ENCODE results near the gene TTC3. TPM values are rescaled to one million over a fixed set of nuclear protein-coding genes. Genes with fewer than 3 reads are reported as not detected.

The TTC3 gene
- total and polyA plus RNA-seq, 2 donors from 2014 or later: 22.3 to 102 TPM

DNA sequence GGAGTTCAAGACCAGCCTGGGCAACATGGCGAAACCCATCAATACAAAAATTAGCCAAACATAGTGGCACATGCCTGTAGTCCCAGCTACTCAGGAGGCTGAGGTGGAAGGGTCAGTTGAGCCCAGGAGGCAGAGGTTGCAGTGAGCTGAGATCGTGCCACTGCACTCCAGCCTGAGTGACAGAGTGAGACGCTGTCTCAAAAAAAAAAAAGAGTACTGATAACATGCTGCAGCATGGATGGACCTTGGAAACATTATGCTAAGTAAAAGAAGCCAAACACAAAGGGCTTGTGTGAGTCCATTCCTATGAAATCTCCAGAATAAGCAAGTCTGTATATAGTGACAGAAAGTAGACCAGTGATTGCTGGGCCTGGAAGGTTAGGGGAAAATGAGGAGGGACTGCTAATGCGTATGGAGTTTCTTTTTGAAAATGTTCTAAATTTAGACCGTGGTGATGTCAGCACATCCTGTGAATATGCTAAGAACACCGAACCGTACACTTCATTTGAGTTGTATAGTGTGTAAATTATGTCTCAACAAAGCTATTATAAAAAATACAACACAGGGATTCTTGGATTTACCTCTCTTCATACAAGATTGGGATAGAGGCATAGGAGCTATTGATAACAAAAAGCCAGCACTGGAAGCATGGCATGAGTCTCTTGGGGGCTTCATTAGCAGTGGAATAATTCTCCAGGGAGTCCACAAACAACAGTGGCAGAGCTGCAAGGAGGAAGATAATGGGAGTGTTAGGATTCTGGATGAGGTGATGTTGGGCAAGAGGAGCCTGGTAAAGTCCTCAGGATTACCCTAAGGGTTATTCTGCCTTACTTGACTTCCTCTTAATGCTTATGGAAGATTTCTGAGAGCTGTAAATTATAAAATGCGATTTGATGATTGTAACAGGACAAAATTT lies 73.5 kb downstream of the TTC3 start:
- Histone ChIP-seq H3K9ac (ENCODE audit: low read length in 3 of 3) (no peak overlapping the region), H3K27me3 (ENCODE audit: control insufficient read depth, insufficient read depth, low read length) (no peaks in the 10 kb centered on the region), H3K4me1 (ENCODE audit: control insufficient read depth in 2 of 3, insufficient read depth in 2 of 3, low read depth in 1 of 3, low read length in 3 of 3) (no peaks in the 10 kb centered on the region), H3K36me3 (ENCODE audit: control insufficient read depth in 2 of 3, insufficient read depth in 3 of 3, low read length in 3 of 3) (peaks cover 8 to 16% (median 16%) of the 10 kb centered on the region in 3 donors), H3K27ac (ENCODE audit: low read depth in 2 of 2, low read length in 2 of 2) (no peak overlapping the region), H3K9me3 (ENCODE audit: control insufficient read depth in 2 of 3, insufficient read depth in 1 of 3, low read length in 3 of 3) (no peaks in the 10 kb centered on the region), H3K4me3 (ENCODE audit: low read length in 3 of 3) (no peak overlapping the region)
- DNase-seq: peak in 1 of 5 donors; percentile 11
- intact Hi-C loops (cut with DNase I): no loop called here
- FAIRE-seq: no peak
- TF ChIP-seq, protein P1, sequence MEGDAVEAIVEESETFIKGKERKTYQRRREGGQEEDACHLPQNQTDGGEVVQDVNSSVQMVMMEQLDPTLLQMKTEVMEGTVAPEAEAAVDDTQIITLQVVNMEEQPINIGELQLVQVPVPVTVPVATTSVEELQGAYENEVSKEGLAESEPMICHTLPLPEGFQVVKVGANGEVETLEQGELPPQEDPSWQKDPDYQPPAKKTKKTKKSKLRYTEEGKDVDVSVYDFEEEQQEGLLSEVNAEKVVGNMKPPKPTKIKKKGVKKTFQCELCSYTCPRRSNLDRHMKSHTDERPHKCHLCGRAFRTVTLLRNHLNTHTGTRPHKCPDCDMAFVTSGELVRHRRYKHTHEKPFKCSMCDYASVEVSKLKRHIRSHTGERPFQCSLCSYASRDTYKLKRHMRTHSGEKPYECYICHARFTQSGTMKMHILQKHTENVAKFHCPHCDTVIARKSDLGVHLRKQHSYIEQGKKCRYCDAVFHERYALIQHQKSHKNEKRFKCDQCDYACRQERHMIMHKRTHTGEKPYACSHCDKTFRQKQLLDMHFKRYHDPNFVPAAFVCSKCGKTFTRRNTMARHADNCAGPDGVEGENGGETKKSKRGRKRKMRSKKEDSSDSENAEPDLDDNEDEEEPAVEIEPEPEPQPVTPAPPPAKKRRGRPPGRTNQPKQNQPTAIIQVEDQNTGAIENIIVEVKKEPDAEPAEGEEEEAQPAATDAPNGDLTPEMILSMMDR (IDR thresholded peaks at IDR 0.05; ENCODE audit: borderline replicate concordance, extremely low read depth, insufficient read depth): no peak

- FAIRE-seq: no peak
- Histone ChIP-seq H3K9ac (ENCODE audit: low read length in 3 of 3) (no peak overlapping the region), H3K9me3 (ENCODE audit: control insufficient read depth in 2 of 3, insufficient read depth in 1 of 3, low read length in 3 of 3) (no peaks in the 10 kb centered on the region), H3K4me3 (ENCODE audit: low read length in 3 of 3) (no peak overlapping the region), H3K27ac (ENCODE audit: low read depth in 2 of 2, low read length in 2 of 2) (no peak overlapping the region), H3K27me3 (ENCODE audit: control insufficient read depth, insufficient read depth, low read length) (no peaks in the 10 kb centered on the region), H3K4me1 (ENCODE audit: control insufficient read depth in 2 of 3, insufficient read depth in 2 of 3, low read depth in 1 of 3, low read length in 3 of 3) (no peaks in the 10 kb centered on the region), H3K36me3 (ENCODE audit: control insufficient read depth in 2 of 3, insufficient read depth in 3 of 3, low read length in 3 of 3) (peaks cover 11 to 22% (median 18%) of the 10 kb centered on the region in 3 donors)
- TF ChIP-seq, protein P1 (IDR thresholded peaks at IDR 0.05; ENCODE audit: borderline replicate concordance, extremely low read depth, insufficient read depth): no peak
- no peak for DNase-seq
- intact Hi-C loops (cut with DNase I): no loop called here
Measured at GRCh38 chr21:37149411-37149810, 76.4 kb downstream of the TTC3 start.

- peak in 2 of 5 donors; percentile 42 to 87 for DNase-seq
- Histone ChIP-seq H3K9ac (ENCODE audit: low read length in 3 of 3) (no peak overlapping the region), H3K4me1 (ENCODE audit: control insufficient read depth in 2 of 3, insufficient read depth in 2 of 3, low read depth in 1 of 3, low read length in 3 of 3) (no peaks in the 10 kb centered on the region), H3K9me3 (ENCODE audit: control insufficient read depth in 2 of 3, insufficient read depth in 1 of 3, low read length in 3 of 3) (no peaks in the 10 kb centered on the region), H3K27me3 (ENCODE audit: control insufficient read depth, insufficient read depth, low read length) (no peaks in the 10 kb centered on the region), H3K27ac (ENCODE audit: low read depth in 2 of 2, low read length in 2 of 2) (peak overlapping the region in 1 of 2 donors; percentile 61), H3K4me3 (ENCODE audit: low read length in 3 of 3) (no peak overlapping the region), H3K36me3 (ENCODE audit: control insufficient read depth in 2 of 3, insufficient read depth in 3 of 3, low read length in 3 of 3) (peaks cover 10 to 22% (median 11%) of the 10 kb centered on the region in 3 donors)
- intact Hi-C loops (cut with DNase I): no loop called here
- FAIRE-seq: no peak
- TF ChIP-seq, protein P1 (IDR thresholded peaks at IDR 0.05; ENCODE audit: borderline replicate concordance, extremely low read depth, insufficient read depth): no peak
Measured at GRCh38 chr21:37153196-37153934, 80.3 kb downstream of the TTC3 start.

Measured in kidney (tissue), 14 donors.